Suprapubic skin (tissue), 4 donors: ENCODE measurements around the gene TMF1. TPM values are rescaled to one million over a fixed set of nuclear protein-coding genes. Genes with fewer than 3 reads are reported as not detected.

Experiments
- DNase-seq, 2 donors: peaks; one replicate each; pipeline ENCODE4 v3.0.0-alpha.2; 2019; ENCODE audit warnings: low spot score in 2 of 2
- H3K27ac ChIP-seq: fragments of 200-600 bp; sonication (generic); one replicate; pipeline ENCODE4 v1.5.1; 2019
- H3K27me3 ChIP-seq: fragments of 200-600 bp; sonication (generic); one replicate; pipeline ENCODE4 v1.5.1; 2019
- H3K36me3 ChIP-seq: fragments of 200-600 bp; sonication (generic); one replicate; pipeline ENCODE4 v1.5.1; 2019
- H3K4me1 ChIP-seq: fragments of 200-600 bp; sonication (generic); one replicate; pipeline ENCODE4 v1.5.1; 2019
- H3K4me3 ChIP-seq: fragments of 200-600 bp; sonication (generic); one replicate; pipeline ENCODE4 v1.5.1; 2019; ENCODE audit warnings: mild to moderate bottlenecking
- H3K9me3 ChIP-seq: fragments of 200-600 bp; sonication (generic); one replicate; pipeline ENCODE4 v1.5.1; 2019
- CTCF ChIP-seq, 2 donors: fragments of 200-600 bp in 1 of 2; fragments of 450-650 bp in 1 of 2; sonication (generic) in 1 of 2; IDR thresholded peaks; one replicate each; pipeline ENCODE4 v1.5.1; 2016 to 2019; ENCODE audit warnings: antibody characterized with exemption in 2 of 2, mild to moderate bottlenecking in 1 of 2, moderate library complexity in 1 of 2
- EP300 ChIP-seq: sonication (generic); formaldehyde crosslinking; IDR thresholded peaks from one replicate; pipeline ENCODE4 v1.6.1; 2017; ENCODE audit warnings: antibody characterized with exemption
- POLR2A ChIP-seq, 2 donors: fragments of 450-650 bp; IDR thresholded peaks; one replicate each; pipeline ENCODE4 v1.6.1; 2017; ENCODE audit warnings: antibody characterized with exemption in 2 of 2, mild to moderate bottlenecking in 2 of 2, moderate library complexity in 2 of 2
- POLR2AphosphoS5 ChIP-seq, 3 donors: sonication (generic); formaldehyde crosslinking; IDR thresholded peaks; one replicate each; pipeline ENCODE4 v1.6.1; 2017; ENCODE audit warnings: antibody characterized with exemption in 3 of 3
- WGBS: methylation state at CpG from one replicate; pipeline ENCODE4 v1.1.5; 2018; 5-methylcytosine and 5-hydroxymethylcytosine counted together
- total RNA-seq, 4 donors: library from RNA; depleted of rRNA; stranded (reverse); fragments of >200 nt; gene quantifications; one replicate each; pipeline ENCODE4 v1.1.0, GENCODE V29; 2016

TMF1 gene
- total RNA-seq, 4 donors from 2014 or later, result 19.2 to 46.3 (median 27.8) TPM

- no peaks in the 10 kb centered on the region for H3K4me1 ChIP-seq
- H3K27me3 ChIP-seq, result no peaks in the 10 kb centered on the region
- H3K36me3 ChIP-seq, result peaks cover 89% of the 10 kb centered on the region
- no peak overlapping the region for H3K4me3 ChIP-seq
- no peak for TF ChIP-seq POLR2A (IDR thresholded peaks at IDR 0.05)
- no peak for TF ChIP-seq CTCF (IDR thresholded peaks at IDR 0.05)
- TF ChIP-seq POLR2AphosphoS5 (IDR thresholded peaks at IDR 0.05), result no peak
- TF ChIP-seq EP300, result no peak
- WGBS, result 89% methylated on average over 9 of the region's 9 CpGs
- no peak overlapping the region for H3K27ac ChIP-seq
- DNase-seq, result no peak
- no peaks in the 10 kb centered on the region for H3K9me3 ChIP-seq
Measured at GRCh38 chr3:69032737-69033136, 19.4 kb downstream of the TMF1 start.

GRCh38 chr3:69032142-69032541, 20.0 kb downstream of the TMF1 start:
- H3K9me3 ChIP-seq, result no peaks in the 10 kb centered on the region
- TF ChIP-seq POLR2AphosphoS5 (IDR thresholded peaks at IDR 0.05) (no peak), POLR2A (IDR thresholded peaks at IDR 0.05) (no peak), CTCF (IDR thresholded peaks at IDR 0.05) (no peak)
- no peaks in the 10 kb centered on the region for H3K27me3 ChIP-seq
- no peak overlapping the region for H3K4me3 ChIP-seq
- WGBS, result 86% methylated on average over 2 of the region's 2 CpGs
- H3K4me1 ChIP-seq, result no peaks in the 10 kb centered on the region
- no peak overlapping the region for H3K27ac ChIP-seq
- DNase-seq, result no peak
- H3K36me3 ChIP-seq, result peaks cover 89% of the 10 kb centered on the region

- H3K9me3 ChIP-seq, result no peaks in the 10 kb centered on the region
- H3K27me3 ChIP-seq, result no peaks in the 10 kb centered on the region
- H3K4me3 ChIP-seq, result no peak overlapping the region
- 81% methylated on average over 1 of the region's 1 CpG for WGBS
- no peak overlapping the region for H3K27ac ChIP-seq
- peaks cover 89% of the 10 kb centered on the region for H3K36me3 ChIP-seq
- TF ChIP-seq CTCF (IDR thresholded peaks at IDR 0.05) (no peak), POLR2AphosphoS5 (IDR thresholded peaks at IDR 0.05) (no peak), EP300 (no peak), POLR2A (IDR thresholded peaks at IDR 0.05) (no peak)
- no peaks in the 10 kb centered on the region for H3K4me1 ChIP-seq
- no peak for DNase-seq
Measured at GRCh38 chr3:69031635-69032034, 20.5 kb downstream of the TMF1 start.

GRCh38 chr3:69020857-69021256, 31.3 kb downstream of the TMF1 start:
- no peaks in the 10 kb centered on the region for H3K27me3 ChIP-seq
- no peak overlapping the region for H3K4me3 ChIP-seq
- TF ChIP-seq POLR2A (IDR thresholded peaks at IDR 0.05) (no peak), EP300 (no peak), CTCF (IDR thresholded peaks at IDR 0.05) (no peak)
- H3K9me3 ChIP-seq, result no peaks in the 10 kb centered on the region
- 73% methylated on average over 4 of the region's 4 CpGs for WGBS
- DNase-seq, result no peak
- peaks cover 36% of the 10 kb centered on the region for H3K36me3 ChIP-seq
- no peak overlapping the region for H3K27ac ChIP-seq
- no peaks in the 10 kb centered on the region for H3K4me1 ChIP-seq

- WGBS, result 51% methylated on average over 2 of the region's 2 CpGs
- Histone ChIP-seq H3K4me1 (no peaks in the 10 kb centered on the region), H3K4me3 (no peak overlapping the region), H3K27ac (no peak overlapping the region), H3K9me3 (no peaks in the 10 kb centered on the region), H3K36me3 (peaks cover 31% of the 10 kb centered on the region), H3K27me3 (no peaks in the 10 kb centered on the region)
- DNase-seq, result no peak
- TF ChIP-seq CTCF (IDR thresholded peaks at IDR 0.05), result peak in 1 of 2 donors; percentile 6
- TF ChIP-seq POLR2AphosphoS5 (IDR thresholded peaks at IDR 0.05), result no peak
- TF ChIP-seq POLR2A (IDR thresholded peaks at IDR 0.05), result no peak
- no peak for TF ChIP-seq EP300
Measured at GRCh38 chr3:69020424-69020823, 31.7 kb downstream of the TMF1 start.
